ENCODE results near the gene FLNB.

FLNB gene

DNA sequence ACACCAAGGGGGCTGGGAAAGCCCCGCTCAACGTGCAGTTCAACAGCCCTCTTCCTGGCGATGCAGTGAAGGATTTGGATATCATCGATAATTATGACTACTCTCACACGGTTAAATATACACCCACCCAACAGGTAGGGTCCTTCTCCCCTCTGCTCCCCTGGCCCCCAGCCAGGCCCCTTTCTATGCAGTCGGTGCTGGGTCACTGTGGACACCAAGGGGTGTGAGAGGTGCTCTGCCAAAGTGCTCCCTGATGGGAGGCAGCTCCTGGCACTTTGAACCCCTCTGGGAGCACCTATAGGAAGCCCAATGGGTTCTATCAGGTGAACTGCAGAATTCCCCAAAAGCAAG is 103.9 kb downstream of the FLNB start:
- no peak for DNase-seq

DNA sequence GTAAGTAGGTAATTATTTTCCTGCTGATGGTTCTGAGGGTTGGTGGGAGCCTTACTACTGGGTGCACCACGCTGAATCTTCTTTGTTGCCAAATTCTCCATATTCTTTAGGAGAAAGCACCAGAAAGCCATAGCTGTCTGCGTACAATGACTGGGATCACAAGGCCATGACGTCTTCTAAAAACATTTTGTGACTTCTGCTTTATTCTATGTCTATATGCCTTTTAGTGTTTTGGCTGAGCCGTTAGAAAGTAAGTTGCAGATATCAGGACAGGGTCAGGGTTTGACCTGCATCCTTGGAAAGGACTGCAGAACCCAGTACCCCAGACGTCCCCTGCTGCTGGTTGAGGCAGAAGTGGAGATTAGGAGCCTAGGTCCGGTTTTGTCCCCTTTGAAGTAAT is 107.0 kb downstream of the FLNB start:
- no peak for DNase-seq

DNA sequence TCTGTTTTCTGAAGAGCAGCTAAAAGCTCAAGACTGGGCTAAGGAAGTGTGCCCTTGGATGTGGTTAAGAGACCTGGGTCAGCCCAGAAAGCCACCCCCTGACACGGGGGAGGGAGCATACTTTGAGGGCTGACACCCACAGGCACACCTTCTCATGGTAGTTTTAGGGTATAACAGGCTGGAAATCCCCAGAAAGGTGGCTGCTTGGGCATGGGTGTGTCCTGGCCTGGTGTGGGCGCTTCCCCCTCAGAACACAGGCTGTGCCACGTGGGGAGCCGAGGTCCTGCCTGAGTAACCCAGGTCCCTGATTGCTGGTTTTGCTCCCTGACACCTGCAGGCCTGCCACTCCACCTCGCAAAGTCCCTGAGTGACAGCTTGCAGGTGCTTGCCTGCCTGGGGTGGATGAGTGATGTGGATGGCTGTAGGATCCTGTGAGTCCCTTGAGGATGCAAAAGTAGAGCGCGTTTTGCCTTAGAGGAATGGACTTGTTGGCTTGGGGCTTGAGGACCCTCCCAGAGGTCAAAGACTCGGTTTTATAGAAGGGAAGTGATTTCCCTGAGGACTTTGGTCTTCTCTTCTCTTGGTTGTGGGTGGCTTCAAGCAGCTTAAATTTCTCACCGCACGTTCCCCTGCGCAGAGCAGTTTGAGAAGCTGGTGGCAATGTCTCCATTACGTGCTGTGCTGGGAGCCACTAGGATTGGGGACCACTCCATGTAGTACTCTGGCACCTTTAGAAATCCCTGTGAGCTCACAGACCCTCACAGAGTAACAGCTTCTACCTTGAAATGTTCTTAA is 108.1 kb downstream of the FLNB start:
- DNase-seq, result peak; percentile 26

DNA sequence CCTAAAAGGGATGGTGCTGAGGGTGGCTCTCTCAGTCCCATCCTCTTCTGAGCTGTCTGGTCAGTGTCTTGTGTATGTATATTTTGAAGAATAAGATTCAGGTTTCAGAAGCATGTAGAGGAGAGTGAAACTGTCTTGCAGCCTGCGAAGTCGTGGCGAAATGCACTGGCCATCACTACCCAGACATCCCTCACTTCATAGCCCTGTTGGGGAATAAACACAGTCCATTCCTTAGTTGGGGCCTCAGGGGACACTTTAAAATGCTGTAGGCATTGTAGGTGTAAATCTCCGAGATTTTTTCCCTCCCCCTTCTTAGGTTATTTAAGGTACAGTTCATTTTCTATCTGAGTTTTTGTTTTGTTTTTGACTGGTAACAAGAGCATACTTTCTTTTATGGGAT is 108.8 kb downstream of the FLNB start:
- no peak for DNase-seq

DNA sequence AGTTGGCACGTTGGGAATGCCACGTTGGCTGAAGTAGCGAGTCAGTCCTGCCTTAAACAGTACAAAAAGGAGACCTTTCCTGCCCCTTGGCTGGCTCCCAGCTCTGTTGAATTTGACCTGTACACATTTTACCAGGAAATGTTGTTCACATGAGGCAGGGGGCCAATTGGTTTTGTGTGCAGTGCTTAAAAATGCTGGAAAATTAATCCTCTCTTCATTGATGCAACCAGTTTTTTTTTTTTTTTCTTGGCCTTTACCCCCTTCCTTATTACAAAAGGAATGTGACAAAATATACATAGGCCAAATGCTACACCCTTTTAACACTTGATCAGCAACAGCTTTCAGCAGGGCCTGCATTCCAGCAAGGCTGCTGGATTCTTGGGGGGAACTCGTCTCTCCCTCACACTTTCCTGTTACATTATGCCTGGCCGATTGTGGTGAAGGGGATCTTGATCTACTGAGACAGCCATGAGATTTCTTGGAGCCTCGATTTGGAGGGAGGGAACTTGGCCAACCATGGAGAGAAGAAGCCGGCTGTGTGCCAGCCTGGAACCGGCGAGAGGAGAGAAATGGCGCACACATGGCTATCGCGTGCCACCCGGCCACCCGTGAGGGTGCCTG is 109.4 kb downstream of the FLNB start:
- DNase-seq, result no peak

DNA sequence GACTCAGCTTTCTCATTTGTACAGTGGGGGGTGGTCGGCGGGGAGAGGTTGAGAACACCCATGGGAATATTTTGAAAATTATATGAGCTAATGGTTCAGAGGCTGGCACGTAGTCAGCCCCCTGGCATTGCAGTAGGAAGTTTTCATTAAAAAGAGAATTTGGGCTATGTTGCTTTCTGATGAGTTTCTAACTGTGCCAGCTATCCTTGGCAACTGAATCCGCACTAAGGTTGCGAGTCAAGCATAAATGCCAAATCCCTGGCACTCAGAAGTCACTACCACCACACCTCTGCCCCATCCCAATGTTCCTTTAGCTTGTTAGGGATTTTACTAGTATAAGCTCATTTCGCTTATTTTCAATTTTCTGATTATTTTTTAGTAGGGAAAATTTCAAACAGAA is 111.0 kb downstream of the FLNB start:
- DNase-seq, result no peak

DNA sequence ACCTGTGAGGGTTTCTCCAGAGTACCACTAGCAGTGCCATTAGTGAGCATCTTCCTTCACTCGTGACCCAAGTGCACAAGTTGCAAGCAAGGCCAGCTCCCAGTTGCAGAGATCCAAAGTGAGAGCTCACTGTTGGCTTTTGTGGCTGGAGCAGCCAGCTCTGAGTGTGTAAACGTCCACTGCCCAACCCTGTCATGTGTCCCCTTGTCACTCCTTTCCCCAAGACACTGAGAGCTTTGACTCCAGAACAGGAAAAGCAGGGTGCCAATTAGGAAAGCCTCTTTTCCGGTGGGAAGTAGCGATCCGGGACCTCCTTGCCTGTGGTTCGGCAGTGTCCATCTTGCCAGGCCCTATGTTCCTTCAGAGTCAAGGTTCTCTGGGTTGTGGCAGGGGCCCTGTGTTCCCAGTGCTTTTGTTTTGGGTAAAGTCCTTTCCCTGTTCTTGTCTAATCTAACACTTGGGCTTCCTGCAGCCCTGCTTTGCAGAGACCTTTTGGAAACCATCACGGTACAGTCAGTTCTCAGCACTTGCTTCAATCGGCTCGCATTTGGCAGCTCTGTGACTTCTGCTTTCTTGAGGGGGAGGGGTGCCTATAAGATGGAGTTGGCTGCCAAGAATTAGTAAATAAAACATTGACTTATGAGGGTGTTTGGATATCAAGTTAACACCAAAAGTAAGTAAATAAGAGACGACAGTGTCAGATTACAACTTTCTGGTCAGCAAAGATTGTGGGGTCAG is 112.0 kb downstream of the FLNB start:
- DNase-seq, result no peak

DNA sequence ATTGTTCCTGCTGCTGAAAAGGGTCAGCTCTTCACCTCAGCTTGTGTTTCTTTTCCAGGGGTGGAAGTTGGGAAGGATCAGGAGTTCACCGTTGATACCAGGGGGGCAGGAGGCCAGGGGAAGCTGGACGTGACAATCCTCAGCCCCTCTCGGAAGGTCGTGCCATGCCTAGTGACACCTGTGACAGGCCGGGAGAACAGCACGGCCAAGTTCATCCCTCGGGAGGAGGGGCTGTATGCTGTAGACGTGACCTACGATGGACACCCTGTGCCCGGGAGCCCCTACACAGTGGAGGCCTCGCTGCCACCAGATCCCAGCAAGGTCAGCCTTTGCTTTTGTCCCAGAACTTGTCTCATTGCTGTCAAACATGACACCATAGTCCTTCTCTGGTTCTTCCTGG is 113.0 kb downstream of the FLNB start:
- DNase-seq, result no peak

DNA sequence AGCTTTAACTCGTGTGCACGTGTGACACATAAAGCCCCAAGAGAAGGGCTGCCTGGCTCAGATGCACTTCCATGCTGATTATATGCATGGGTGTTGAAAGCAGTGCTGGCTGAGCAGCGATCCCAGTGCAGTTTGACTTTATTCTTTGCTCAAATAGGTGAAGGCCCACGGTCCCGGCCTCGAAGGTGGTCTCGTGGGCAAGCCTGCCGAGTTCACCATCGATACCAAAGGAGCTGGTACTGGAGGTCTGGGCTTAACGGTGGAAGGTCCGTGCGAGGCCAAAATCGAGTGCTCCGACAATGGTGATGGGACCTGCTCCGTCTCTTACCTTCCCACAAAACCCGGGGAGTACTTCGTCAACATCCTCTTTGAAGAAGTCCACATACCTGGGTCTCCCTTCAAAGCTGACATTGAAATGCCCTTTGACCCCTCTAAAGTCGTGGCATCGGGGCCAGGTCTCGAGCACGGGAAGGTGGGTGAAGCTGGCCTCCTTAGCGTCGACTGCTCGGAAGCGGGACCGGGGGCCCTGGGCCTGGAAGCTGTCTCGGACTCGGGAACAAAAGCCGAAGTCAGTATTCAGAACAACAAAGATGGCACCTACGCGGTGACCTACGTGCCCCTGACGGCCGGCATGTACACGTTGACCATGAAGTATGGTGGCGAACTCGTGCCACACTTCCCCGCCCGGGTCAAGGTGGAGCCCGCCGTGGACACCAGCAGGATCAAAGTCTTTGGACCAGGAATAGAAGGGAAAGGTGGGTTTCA is 114.9 kb downstream of the FLNB start:
- no peak for DNase-seq

DNA sequence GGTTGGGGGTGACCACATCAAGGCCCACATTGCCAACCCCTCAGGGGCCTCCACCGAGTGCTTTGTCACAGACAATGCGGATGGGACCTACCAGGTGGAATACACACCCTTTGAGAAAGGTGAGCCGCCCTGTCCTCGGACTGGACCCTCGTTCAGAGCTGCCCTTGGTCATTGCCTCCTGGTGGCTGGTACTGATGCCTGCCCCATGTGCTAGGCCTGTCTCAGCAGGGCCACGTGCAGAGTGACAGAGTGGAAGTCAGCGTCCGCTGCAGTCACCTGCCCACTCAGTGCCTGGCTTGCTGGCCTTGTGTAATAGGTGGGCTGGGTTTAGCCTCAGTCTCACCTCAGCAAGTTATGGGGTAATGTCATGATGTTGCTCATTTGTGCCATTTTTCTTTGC is 116.2 kb downstream of the FLNB start:
- no peak for DNase-seq

DNA sequence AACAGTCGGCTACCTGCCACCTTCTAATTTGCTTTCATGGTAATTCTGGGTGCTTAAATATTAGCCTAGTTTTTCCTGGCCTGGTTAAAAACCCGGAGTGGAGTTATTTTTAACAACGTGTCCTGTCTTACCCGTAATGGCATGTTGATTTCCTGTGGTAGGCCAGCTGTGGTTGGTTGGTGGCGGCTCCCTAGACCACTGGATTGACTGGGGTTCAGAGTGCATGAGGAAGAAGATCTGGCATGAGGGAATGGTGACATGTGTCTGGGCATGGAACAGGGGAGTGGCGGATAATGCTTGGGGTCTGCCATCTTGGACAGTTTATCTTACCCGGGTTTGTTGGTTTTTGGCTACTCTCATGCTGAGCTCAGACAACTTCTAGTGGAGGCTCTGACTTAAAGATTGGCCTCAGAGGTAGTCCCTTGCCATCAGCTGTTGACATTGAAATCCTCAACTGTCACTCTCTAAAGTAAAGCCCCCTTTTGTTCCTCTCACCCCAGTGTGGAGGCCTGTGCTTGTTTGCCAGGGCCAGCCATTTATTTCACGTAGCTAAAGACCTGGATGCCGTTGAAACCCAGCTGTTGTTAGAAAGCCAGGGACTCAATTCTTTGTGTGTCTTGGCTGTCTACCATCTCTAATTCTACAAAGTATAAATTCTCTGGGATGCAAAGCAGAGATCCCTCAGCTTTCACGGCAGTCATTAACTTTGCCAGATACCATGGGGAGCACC is 121.0 kb downstream of the FLNB start:
- no peak for DNase-seq

DNA sequence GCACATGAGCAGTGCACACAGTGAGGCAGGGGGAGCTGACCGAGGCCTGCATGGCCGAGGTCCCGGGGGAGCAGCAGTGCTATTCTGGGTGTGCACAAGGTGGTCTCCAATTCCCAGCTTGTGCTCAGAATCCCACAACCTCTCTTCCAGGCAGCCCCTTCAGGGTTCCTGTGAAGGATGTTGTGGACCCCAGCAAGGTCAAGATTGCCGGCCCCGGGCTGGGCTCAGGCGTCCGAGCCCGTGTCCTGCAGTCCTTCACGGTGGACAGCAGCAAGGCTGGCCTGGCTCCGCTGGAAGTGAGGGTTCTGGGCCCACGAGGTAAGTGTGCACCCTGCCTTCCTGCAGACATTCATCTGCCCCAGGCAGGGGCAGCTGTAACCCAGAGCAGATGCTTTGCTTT is 122.4 kb downstream of the FLNB start:
- no peak for DNase-seq

DNA sequence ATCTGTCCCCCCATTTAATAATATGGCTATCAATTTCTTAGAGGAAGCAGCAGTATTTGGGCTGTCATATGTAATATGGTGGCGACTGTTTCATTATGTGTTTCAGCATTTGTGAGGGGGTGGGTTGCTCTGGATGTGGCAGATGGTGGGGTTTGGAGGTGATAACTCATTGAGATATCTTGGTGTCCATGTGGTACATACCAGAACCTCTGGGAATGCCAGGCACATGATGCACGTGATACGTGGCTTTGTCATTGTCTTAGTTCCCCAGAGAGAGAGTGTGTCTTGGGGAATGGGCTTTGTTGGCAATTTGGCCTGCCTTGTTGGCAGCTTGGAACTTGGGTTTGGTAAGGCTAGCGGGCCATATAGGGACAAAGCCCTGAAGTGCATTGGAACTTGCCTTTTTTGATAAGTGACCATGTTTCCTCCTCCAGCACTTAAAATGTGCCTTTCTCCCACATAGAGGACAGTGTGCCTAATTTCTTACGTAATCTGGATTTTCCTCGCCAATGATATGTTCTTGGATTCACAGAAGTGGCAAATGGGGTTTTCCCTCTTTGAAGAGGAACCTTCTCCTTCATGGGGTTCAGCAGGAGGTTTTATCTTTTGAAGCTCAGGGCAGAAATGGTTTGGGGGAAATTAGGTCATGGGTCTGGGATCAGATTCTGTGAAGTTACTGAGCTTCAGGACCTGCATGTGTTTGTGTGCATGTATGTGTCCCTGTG is 123.0 kb downstream of the FLNB start:
- no peak for DNase-seq

DNA sequence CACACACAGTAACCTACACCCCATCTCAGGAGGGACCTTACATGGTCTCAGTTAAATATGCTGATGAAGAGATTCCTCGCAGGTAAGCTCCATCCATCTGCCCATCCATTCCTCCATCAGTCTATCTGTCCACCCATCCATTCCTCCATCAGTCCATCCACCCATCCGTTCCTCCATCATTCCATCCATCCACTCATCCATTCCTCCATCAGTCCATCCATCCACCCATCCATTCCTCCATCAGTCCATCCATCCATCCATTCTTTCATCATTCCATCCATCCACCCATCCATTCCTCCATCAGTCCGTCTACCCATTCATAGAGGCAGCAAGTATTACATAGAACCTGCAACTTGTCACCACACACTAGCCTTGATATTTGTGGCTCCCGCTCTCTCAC is 124.6 kb downstream of the FLNB start:
- no peak for DNase-seq

DNA sequence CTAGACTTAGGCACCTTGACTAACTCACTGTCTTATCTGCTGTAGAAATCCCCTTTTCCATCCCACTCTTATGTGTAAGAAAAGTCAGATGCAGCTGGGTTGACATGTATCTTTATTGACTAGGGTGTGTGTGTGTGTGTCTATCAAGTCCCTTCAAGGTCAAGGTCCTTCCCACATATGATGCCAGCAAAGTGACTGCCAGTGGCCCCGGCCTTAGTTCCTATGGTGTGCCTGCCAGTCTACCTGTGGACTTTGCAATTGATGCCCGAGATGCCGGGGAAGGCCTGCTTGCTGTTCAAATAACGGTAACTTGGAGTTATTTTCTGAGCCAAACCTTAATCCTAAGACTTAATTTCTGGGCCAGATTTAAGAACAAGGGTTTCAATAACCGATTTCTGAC is 126.2 kb downstream of the FLNB start:
- DNase-seq, result no peak

DNA sequence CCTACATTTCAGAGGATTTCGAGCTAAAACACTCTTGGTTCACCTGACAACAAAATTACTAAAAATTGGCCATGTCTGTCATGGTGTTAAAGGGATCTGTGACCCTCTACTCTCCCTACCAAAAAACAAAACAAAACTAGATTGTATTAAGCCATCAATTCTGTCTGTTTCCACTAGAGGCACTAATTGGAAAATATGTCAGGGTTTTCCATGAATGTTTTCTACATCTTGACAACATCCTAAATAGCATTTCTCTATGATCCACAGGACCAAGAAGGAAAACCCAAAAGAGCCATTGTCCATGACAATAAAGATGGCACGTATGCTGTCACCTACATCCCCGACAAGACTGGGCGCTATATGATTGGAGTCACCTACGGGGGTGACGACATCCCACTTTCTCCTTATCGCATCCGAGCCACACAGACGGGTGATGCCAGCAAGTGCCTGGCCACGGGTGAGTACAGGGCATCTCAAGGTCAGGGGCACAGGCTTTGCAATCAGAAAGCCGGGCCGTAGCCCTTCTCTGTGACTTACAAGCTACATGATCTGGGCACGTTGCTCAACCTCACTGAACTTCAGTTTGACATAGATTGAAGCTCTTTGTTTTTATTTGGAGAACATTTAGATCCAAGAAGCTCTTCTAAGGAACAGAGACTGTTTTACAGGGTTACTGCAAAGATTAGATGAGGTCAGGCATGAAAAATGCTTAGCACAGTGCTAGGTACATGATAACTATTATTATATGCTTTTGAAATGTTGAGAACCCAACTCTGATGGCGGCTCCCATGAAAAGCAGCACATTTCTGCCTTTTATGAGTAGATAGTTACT is 127.7 kb downstream of the FLNB start:
- no peak for DNase-seq

DNA sequence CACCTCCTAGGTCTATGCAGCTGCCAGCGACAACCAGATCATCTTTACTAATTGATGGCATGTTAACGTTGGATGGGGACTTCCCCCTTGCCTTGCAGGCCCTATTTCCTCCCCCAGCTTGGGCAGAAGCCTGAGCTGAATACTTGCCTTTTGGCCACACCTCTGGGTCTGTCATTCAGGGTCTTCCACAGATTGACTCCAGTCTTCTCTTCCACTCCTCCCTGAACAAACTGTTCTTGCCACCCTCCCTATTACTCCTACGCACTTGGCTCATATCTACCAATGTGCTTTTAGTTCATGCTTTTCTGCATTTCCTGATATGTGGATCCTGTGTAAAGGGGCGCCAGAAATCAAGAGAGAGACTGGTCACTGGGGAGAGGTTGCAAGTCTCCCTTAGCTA is 129.1 kb downstream of the FLNB start:
- DNase-seq, result no peak

DNA sequence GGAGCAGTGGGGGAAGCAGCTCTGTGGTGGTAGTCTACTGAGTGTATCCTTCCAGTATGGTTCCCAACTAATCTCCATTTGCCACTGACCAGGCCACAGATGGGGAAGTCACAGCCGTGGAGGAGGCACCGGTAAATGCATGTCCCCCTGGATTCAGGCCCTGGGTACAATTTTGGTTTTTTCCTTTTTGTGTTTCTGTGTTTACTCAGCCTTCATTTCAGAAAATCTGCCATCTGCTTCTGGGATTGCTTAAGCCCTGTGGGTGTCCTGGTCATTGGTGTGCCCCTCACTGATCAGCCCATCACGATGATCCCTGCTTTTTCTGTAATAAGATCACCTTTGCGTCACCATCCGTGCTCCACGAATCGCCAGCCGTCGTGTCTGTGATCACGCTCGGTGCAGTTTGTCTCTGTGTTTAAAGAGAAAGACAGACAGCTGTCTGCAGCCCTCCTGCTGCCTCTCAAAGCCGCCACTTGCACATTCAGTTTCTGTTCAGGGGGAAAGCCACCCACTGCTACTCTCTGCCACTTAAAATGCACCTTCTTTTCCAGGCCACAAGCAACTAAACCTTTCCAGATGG is 133.6 kb downstream of the FLNB start:
- DNase-seq, result no peak

DNA sequence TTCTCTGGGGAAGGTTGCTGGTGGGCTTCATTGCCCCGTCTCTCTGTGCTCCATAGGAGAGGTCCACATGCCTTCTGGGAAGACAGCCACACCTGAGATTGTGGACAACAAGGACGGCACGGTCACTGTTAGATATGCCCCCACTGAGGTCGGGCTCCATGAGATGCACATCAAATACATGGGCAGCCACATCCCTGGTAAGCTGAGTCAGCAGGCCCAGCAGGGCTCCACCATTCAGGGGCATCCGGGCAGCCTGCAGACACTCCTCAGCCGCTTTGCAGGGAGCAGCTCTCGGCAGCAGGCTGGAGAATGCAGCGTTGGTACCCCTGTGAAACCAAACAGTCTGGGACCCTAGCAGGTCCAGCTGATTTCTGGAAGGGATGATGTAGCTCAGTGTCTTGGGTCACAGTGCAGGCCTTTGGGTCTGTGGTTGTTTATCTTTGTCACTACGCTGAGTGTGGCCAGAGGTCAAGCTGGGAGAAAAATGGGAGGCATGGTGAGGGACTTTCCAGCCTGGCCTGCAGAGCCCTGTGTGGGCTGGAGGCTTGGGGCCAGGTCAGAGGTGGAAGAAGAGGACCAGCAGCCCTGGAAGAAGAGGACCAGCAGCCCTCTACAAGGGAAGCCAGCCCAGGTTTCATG is 135.3 kb downstream of the FLNB start:
- DNase-seq, result no peak
